HG03060 (cell line): ENCODE measurements around the gene SEZ6L.

Experiments used
- ATAC-seq: cut with Tn5 transposase; IDR thresholded peaks from one replicate; pipeline ENCODE4 v1.9.1; 2021; ENCODE audit warnings: low read depth, moderate number of reproducible peaks; ENCODE audit not compliant: unreplicated experiment

SEZ6L gene

GRCh38 chr22:26236991-26237390 is 67.7 kb downstream of the SEZ6L start:
- no peak for ATAC-seq

- ATAC-seq: no peak
Observed at GRCh38 chr22:26238596-26238995, 69.3 kb downstream of the SEZ6L start.

- ATAC-seq: no peak
Observed at GRCh38 chr22:26239581-26239980, 70.3 kb downstream of the SEZ6L start.

- no peak for ATAC-seq
Observed at GRCh38 chr22:26241361-26241760, 72.1 kb downstream of the SEZ6L start.

GRCh38 chr22:26245001-26245400 is 75.7 kb downstream of the SEZ6L start:
- ATAC-seq: no peak

- no peak for ATAC-seq
Observed at GRCh38 chr22:26246552-26246951, 77.3 kb downstream of the SEZ6L start.

GRCh38 chr22:26251869-26252268 is 82.6 kb downstream of the SEZ6L start:
- no peak for ATAC-seq

- no peak for ATAC-seq
Observed at GRCh38 chr22:26259510-26259909, 90.2 kb downstream of the SEZ6L start.

- no peak for ATAC-seq
Observed at GRCh38 chr22:26264162-26264561, 94.9 kb downstream of the SEZ6L start.

GRCh38 chr22:26265281-26265680 is 96.0 kb downstream of the SEZ6L start:
- ATAC-seq: no peak

- ATAC-seq: no peak
Observed at GRCh38 chr22:26265909-26266308, 96.6 kb downstream of the SEZ6L start.

- no peak for ATAC-seq
Observed at GRCh38 chr22:26267856-26268255, 98.6 kb downstream of the SEZ6L start.

- ATAC-seq: no peak
Observed at GRCh38 chr22:26269572-26269971, 100.3 kb downstream of the SEZ6L start.

- no peak for ATAC-seq
Observed at GRCh38 chr22:26271427-26271826, 102.2 kb downstream of the SEZ6L start.

GRCh38 chr22:26273011-26273675 is 103.9 kb downstream of the SEZ6L start:
- no peak for ATAC-seq

- ATAC-seq: no peak
Observed at GRCh38 chr22:26276529-26277160, 107.4 kb downstream of the SEZ6L start.

- ATAC-seq: no peak
Observed at GRCh38 chr22:26281941-26282340, 112.7 kb downstream of the SEZ6L start.

- ATAC-seq: no peak
Observed at GRCh38 chr22:26283330-26283729, 114.1 kb downstream of the SEZ6L start.

GRCh38 chr22:26285632-26286031 is 116.4 kb downstream of the SEZ6L start:
- no peak for ATAC-seq

GRCh38 chr22:26286091-26286820 is 117.0 kb downstream of the SEZ6L start:
- no peak for ATAC-seq

- ATAC-seq: no peak
Observed at GRCh38 chr22:26287382-26288225, 118.3 kb downstream of the SEZ6L start.
